ENCODE data around the gene RARS2.

GRCh38 chr6:87522686-87523085 is 67.1 kb downstream of the RARS2 start:
- TF ChIP-seq, protein P1, sequence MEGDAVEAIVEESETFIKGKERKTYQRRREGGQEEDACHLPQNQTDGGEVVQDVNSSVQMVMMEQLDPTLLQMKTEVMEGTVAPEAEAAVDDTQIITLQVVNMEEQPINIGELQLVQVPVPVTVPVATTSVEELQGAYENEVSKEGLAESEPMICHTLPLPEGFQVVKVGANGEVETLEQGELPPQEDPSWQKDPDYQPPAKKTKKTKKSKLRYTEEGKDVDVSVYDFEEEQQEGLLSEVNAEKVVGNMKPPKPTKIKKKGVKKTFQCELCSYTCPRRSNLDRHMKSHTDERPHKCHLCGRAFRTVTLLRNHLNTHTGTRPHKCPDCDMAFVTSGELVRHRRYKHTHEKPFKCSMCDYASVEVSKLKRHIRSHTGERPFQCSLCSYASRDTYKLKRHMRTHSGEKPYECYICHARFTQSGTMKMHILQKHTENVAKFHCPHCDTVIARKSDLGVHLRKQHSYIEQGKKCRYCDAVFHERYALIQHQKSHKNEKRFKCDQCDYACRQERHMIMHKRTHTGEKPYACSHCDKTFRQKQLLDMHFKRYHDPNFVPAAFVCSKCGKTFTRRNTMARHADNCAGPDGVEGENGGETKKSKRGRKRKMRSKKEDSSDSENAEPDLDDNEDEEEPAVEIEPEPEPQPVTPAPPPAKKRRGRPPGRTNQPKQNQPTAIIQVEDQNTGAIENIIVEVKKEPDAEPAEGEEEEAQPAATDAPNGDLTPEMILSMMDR (conservative IDR thresholded peaks at IDR 0.05; ENCODE audit: low read length), result no peak
- TF ChIP-seq EZH2phosphoT487 (IDR thresholded peaks at IDR 0.05; ENCODE audit: borderline replicate concordance), result no peak
